CD4-positive, alpha-beta T cell (primary cell): ENCODE measurements around the gene LTB4R. TPM values are rescaled to one million over a fixed set of nuclear protein-coding genes. Genes with fewer than 3 reads are reported as not detected.

Experiments
- ATAC-seq: fragments of 200-7000 bp; cut with Tn5 transposase; one replicate; pipeline ENCODE4 v1.10.0; 2022; ENCODE audit warnings: mild to moderate bottlenecking; ENCODE audit not compliant: poor library complexity
- CTCF ChIA-PET: fragments of 350-600 bp; sonication (Branson Sonifier 250); formaldehyde crosslinking; loops from one replicate; lab custom pipeline; 2021; ENCODE audit warnings: antibody characterized with exemption, inconsistent platforms; lab: Charles Lee
- POLR2A ChIA-PET: fragments of 350-600 bp; sonication (Branson Sonifier 250); formaldehyde crosslinking; loops from one replicate; lab custom pipeline; 2021; ENCODE audit warnings: antibody characterized with exemption, inconsistent platforms; lab: Charles Lee
- DNase-seq, 14 experiments: peaks; one replicate each; pipeline ENCODE4 v3.0.0-alpha.2; 2013 to 2020; ENCODE audit warnings: mixed read lengths in 2 of 14
- H3K27ac ChIP-seq, 2 donors: one replicate each; pipeline versions ENCODE4 v1.5.1 to v1.7.0; 2013; ENCODE audit warnings: low read length in 2 of 2, low read depth in 1 of 2, mild to moderate bottlenecking in 1 of 2
- H3K27me3 ChIP-seq, 2 experiments: 1 replicate in 1 of 2; 2 replicates in 1 of 2; pipeline versions ENCODE4 v1.6.1 to v1.7.0; 2013; ENCODE audit warnings: low read length in 2 of 2, control low read depth in 1 of 2, mild to moderate bottlenecking in 1 of 2, moderate library complexity in 1 of 2; ENCODE audit not compliant: insufficient read depth in 2 of 2, control insufficient read depth in 1 of 2
- H3K36me3 ChIP-seq: one replicate; pipeline ENCODE4 v1.6.1; 2013; ENCODE audit warnings: low read length, control low read depth; ENCODE audit not compliant: insufficient read depth
- H3K4me1 ChIP-seq: one replicate; pipeline ENCODE4 v1.6.1; 2013; ENCODE audit warnings: low read length, control low read depth; ENCODE audit not compliant: insufficient read depth
- H3K4me3 ChIP-seq: one replicate; pipeline ENCODE4 v1.5.1; 2013; ENCODE audit warnings: mild to moderate bottlenecking, low read length, moderate library complexity
- H3K9me3 ChIP-seq, 2 experiments: 1 replicate in 1 of 2; 2 replicates in 1 of 2; pipeline versions ENCODE4 v1.6.1 to v1.7.0; 2013; ENCODE audit warnings: low read length in 2 of 2, mild to moderate bottlenecking in 2 of 2, control low read depth in 1 of 2, moderate library complexity in 1 of 2; ENCODE audit not compliant: control insufficient read depth in 1 of 2, insufficient read depth in 1 of 2
- H3K27ac Mint-ChIP-seq: one replicate; pipeline ENCODE4 v1.8.0; 2020; ENCODE audit warnings: mixed read lengths
- H3K27me3 Mint-ChIP-seq: one replicate; pipeline ENCODE4 v1.8.0; 2021; ENCODE audit warnings: mixed read lengths
- H3K36me3 Mint-ChIP-seq: one replicate; pipeline ENCODE4 v1.8.0; 2021; ENCODE audit warnings: low read depth, mixed read lengths
- H3K4me1 Mint-ChIP-seq: one replicate; pipeline ENCODE4 v1.8.0; 2021; ENCODE audit warnings: low read depth, mixed read lengths
- H3K4me3 Mint-ChIP-seq: one replicate; pipeline ENCODE4 v1.8.0; 2020; ENCODE audit warnings: mild to moderate bottlenecking, mixed read lengths
- H3K9me3 Mint-ChIP-seq: one replicate; pipeline ENCODE4 v1.8.0; 2020; ENCODE audit warnings: mixed read lengths
- CTCF ChIP-seq: fragments of 200-600 bp; IDR thresholded peaks from one replicate; pipeline ENCODE4 v1.8.0; 2022; ENCODE audit warnings: antibody characterized with exemption, mild to moderate bottlenecking
- intact Hi-C, 2 experiments: fragments of 100-400 bp; cut with DNase I in 1 of 2; cut with micrococcal nuclease in 1 of 2; formaldehyde crosslinking; loops; one replicate each; pipeline versions ENCODE4 v1.15.1 to v1.9.0; 2023 to 2025; cut with DNase I, micrococcal nuclease
- total RNA-seq, 174 experiments: library from RNA in 2 of 174; stranded (reverse) in 2 of 174; gene quantifications; one replicate each; pipeline ENCODE4 v1.2.3 and lab custom pipeline; 2021 to 2026

Gene LTB4R
- total RNA-seq, 2 experiments from 2014 or later: 15.6 to 18.3 TPM

GRCh38 chr14:24289649-24290280 is 21.5 kb upstream of the LTB4R start:
- ATAC-seq (peak; percentile 39), DNase-seq (peak in 1 of 14 experiments; percentile 41)
- H3K27ac ChIP-seq: no peak overlapping the region
- no peaks in the 10 kb centered on the region for H3K9me3 Mint-ChIP-seq
- ChIA-PET CTCF (interaction anchor here (0.6 to 1.0 kb wide), 2 partner anchors 18 to 44 kb away, joined by 3 read pairs; partner anchors contain the start of gene CIDEB), POLR2A (interaction anchor here (1.3 kb wide), 1 partner anchor 47 kb away, joined by 7 read pairs; the partner anchor contains the start of gene TINF2)
- no peak overlapping the region for H3K27ac Mint-ChIP-seq
- H3K9me3 ChIP-seq: no peaks in the 10 kb centered on the region
- H3K36me3 ChIP-seq: peaks cover 41% of the 10 kb centered on the region
- H3K27me3 Mint-ChIP-seq: no peaks in the 10 kb centered on the region
- H3K36me3 Mint-ChIP-seq: peaks cover 46% of the 10 kb centered on the region
- peaks cover 5% of the 10 kb centered on the region for H3K4me1 ChIP-seq
- no peak for TF ChIP-seq CTCF
- H3K4me3 Mint-ChIP-seq: no peak overlapping the region
- no peaks in the 10 kb centered on the region for H3K27me3 ChIP-seq
- intact Hi-C loops: loop anchor here in 1 of 2 experiments (10.0 kb wide), 1 partner anchor 315 kb away; no protein-coding TSS in a partner anchor
- no peak overlapping the region for H3K4me3 ChIP-seq
- H3K4me1 Mint-ChIP-seq: no peaks in the 10 kb centered on the region

GRCh38 chr14:24290746-24291145 is 20.6 kb upstream of the LTB4R start:
- no peak overlapping the region for H3K27ac Mint-ChIP-seq
- H3K9me3 Mint-ChIP-seq: no peaks in the 10 kb centered on the region
- Histone ChIP-seq H3K27ac (no peak overlapping the region), H3K4me3 (no peak overlapping the region), H3K9me3 (no peaks in the 10 kb centered on the region), H3K36me3 (peaks cover 49% of the 10 kb centered on the region), H3K27me3 (no peaks in the 10 kb centered on the region), H3K4me1 (peaks cover 5% of the 10 kb centered on the region)
- ATAC-seq (no peak), DNase-seq (no peak)
- no peak for TF ChIP-seq CTCF
- intact Hi-C loops: loop anchor here in 1 of 2 experiments (10.0 kb wide), 1 partner anchor 316 kb away; no protein-coding TSS in a partner anchor
- H3K4me1 Mint-ChIP-seq: peaks cover 1% of the 10 kb centered on the region
- peaks cover 53% of the 10 kb centered on the region for H3K36me3 Mint-ChIP-seq
- H3K4me3 Mint-ChIP-seq: no peak overlapping the region
- POLR2A ChIA-PET: interaction anchor here (1.3 kb wide), 1 partner anchor 48 kb away, joined by 7 read pairs; the partner anchor contains the start of gene TINF2
- CTCF ChIA-PET: interaction anchor here (1.0 kb wide), 1 partner anchor 17 kb away, joined by 3 read pairs; the partner anchor contains the start of gene CIDEB
- no peaks in the 10 kb centered on the region for H3K27me3 Mint-ChIP-seq

- no peaks in the 10 kb centered on the region for H3K27me3 ChIP-seq
- no peaks in the 10 kb centered on the region for H3K27me3 Mint-ChIP-seq
- intact Hi-C loops: loop anchor here in 1 of 2 experiments (10.0 kb wide), 1 partner anchor 317 kb away; no protein-coding TSS in a partner anchor
- no peak overlapping the region for H3K4me3 ChIP-seq
- ATAC-seq (no peak), DNase-seq (no peak)
- H3K4me1 ChIP-seq: peaks cover 9% of the 10 kb centered on the region
- H3K9me3 Mint-ChIP-seq: no peaks in the 10 kb centered on the region
- no peak for TF ChIP-seq CTCF
- no peak overlapping the region for H3K27ac ChIP-seq
- peaks cover 57% of the 10 kb centered on the region for H3K36me3 ChIP-seq
- ChIA-PET CTCF (interaction anchor here (1.0 kb wide), 1 partner anchor 21 kb away, joined by 3 read pairs; the partner anchor contains the start of gene RABGGTA), POLR2A (no interaction called here)
- peaks cover 62% of the 10 kb centered on the region for H3K36me3 Mint-ChIP-seq
- no peaks in the 10 kb centered on the region for H3K9me3 ChIP-seq
- no peak overlapping the region for H3K27ac Mint-ChIP-seq
- H3K4me3 Mint-ChIP-seq: no peak overlapping the region
- H3K4me1 Mint-ChIP-seq: peaks cover 9% of the 10 kb centered on the region
Measured at GRCh38 chr14:24291446-24292117, 19.7 kb upstream of the LTB4R start.
